H1 (cell line): ENCODE results near the gene SEZ6L. TPM values are rescaled to one million over a fixed set of nuclear protein-coding genes. Genes with fewer than 3 reads are reported as not detected.

Source experiments
- CTCF ChIA-PET: fragments of 300-600 bp; sonication (Branson Sonifier 250); formaldehyde crosslinking; loops from one replicate; lab custom pipeline; 2021; ENCODE audit not compliant: partially characterized antibody; lab: Charles Lee
- POLR2A ChIA-PET: fragments of 300-600 bp; sonication (Branson Sonifier 250); formaldehyde crosslinking; loops from one replicate; lab custom pipeline; 2021; ENCODE audit warnings: inconsistent platforms; ENCODE audit not compliant: partially characterized antibody; lab: Charles Lee
- DNase-seq, 2 experiments: peaks; one replicate each; pipeline versions ENCODE4 v3.0.0 to v3.0.0-alpha.2; 2010 to 2022; ENCODE audit warnings: low spot score in 2 of 2, low read depth in 1 of 2, mixed read lengths in 1 of 2
- FAIRE-seq: peaks from 2 replicates; lab custom pipeline; 2011; peaks lifted over from hg19 to GRCh38; lab: Jason Lieb, UNC
- H2AFZ ChIP-seq: 2 replicates; pipeline ENCODE4 v1.8.1; 2012; ENCODE audit warnings: low read length, inconsistent platforms
- H2AK5ac ChIP-seq: 2 replicates; pipeline ENCODE4 v1.6.1; 2013; ENCODE audit warnings: low read depth, low read length
- H2BK120ac ChIP-seq: replicated peaks from 2 replicates; pipeline ENCODE3; 2013; ENCODE audit warnings: low read depth, low read length, inconsistent platforms
- H2BK12ac ChIP-seq: 2 replicates; pipeline ENCODE4 v1.6.1; 2013; ENCODE audit warnings: low read depth, low read length
- H2BK15ac ChIP-seq: 2 replicates; pipeline ENCODE4 v1.6.1; 2013; ENCODE audit warnings: low read length
- H2BK20ac ChIP-seq: 2 replicates; pipeline ENCODE4 v1.6.1; 2013; ENCODE audit warnings: low read length
- H2BK5ac ChIP-seq: 2 replicates; pipeline ENCODE4 v1.6.1; 2013; ENCODE audit warnings: low read depth, low read length
- H3K14ac ChIP-seq: 2 replicates; pipeline ENCODE4 v1.6.1; 2013; ENCODE audit warnings: inconsistent platforms; ENCODE audit not compliant: insufficient read length
- H3K18ac ChIP-seq: 2 replicates; pipeline ENCODE4 v1.6.1; 2013; ENCODE audit warnings: low read length; ENCODE audit errors: extremely low read depth
- H3K23ac ChIP-seq: 2 replicates; pipeline ENCODE4 v1.6.1; 2013; ENCODE audit warnings: inconsistent platforms; ENCODE audit not compliant: insufficient read length
- H3K23me2 ChIP-seq: 2 replicates; pipeline ENCODE4 v1.6.1; 2013; ENCODE audit warnings: low read depth, low read length
- H3K27ac ChIP-seq: 2 replicates; pipeline ENCODE4 v1.6.1; 2011; ENCODE audit warnings: low read depth, low read length, inconsistent platforms
- H3K27me3 ChIP-seq, 4 experiments: replicated peaks in 1 of 4; 1 replicate in 1 of 4; 2 replicates in 3 of 4; pipeline versions ENCODE4 v1.6.1 to v1.8.1; 2011 to 2013; ENCODE audit warnings: low read length in 3 of 4, mild to moderate bottlenecking in 3 of 4, inconsistent platforms in 2 of 4, mixed read lengths in 2 of 4, moderate library complexity in 1 of 4; ENCODE audit not compliant: control insufficient read depth in 3 of 4, insufficient read depth in 3 of 4; ENCODE audit errors: extremely low read depth in 1 of 4
- H3K36me3 ChIP-seq, 4 experiments: 2 replicates each; pipeline versions ENCODE4 v1.6.1 to v1.8.1; 2011 to 2013; ENCODE audit warnings: mild to moderate bottlenecking in 4 of 4, low read length in 3 of 4, moderate library complexity in 2 of 4, control low read depth in 1 of 4, inconsistent platforms in 1 of 4; ENCODE audit not compliant: insufficient read depth in 4 of 4, control insufficient read depth in 2 of 4
- H3K4ac ChIP-seq: replicated peaks from 2 replicates; pipeline ENCODE3; 2013; ENCODE audit warnings: low read length, low read depth, mixed read lengths, inconsistent platforms; ENCODE audit not compliant: insufficient read length
- H3K4me1 ChIP-seq, 4 experiments: replicated peaks in 1 of 4; 1 replicate in 1 of 4; 2 replicates in 3 of 4; pipeline versions ENCODE4 v1.6.1 to v1.8.1; 2011 to 2013; ENCODE audit warnings: low read length in 3 of 4, inconsistent platforms in 2 of 4, mixed read lengths in 1 of 4; ENCODE audit not compliant: insufficient read depth in 4 of 4, control insufficient read depth in 3 of 4
- H3K4me2 ChIP-seq, 2 experiments: 2 replicates each; pipeline versions ENCODE4 v1.6.1 to v1.8.1; 2011 to 2013; ENCODE audit warnings: low read depth in 2 of 2, low read length in 2 of 2, control low read depth in 1 of 2, inconsistent platforms in 1 of 2, mild to moderate bottlenecking in 1 of 2; ENCODE audit not compliant: insufficient read depth in 1 of 2
- H3K4me3 ChIP-seq, 4 experiments: fragments of 200-600, 300-600 bp in 1 of 4; sonication (generic), shearing (Covaris generic), sonication (Bioruptor Twin) in 1 of 4; 2 replicates each; pipeline versions ENCODE4 v1.5.1 to v1.8.1; 2011 to 2016; ENCODE audit warnings: low read length in 4 of 4, low read depth in 3 of 4, control low read depth in 2 of 4, inconsistent platforms in 2 of 4, mild to moderate bottlenecking in 2 of 4, mixed read lengths in 1 of 4, moderate library complexity in 1 of 4; ENCODE audit not compliant: insufficient read depth in 2 of 4; ENCODE audit errors: extremely low read depth in 1 of 4
- H3K56ac ChIP-seq: replicated peaks from 2 replicates; pipeline ENCODE3; 2013; ENCODE audit warnings: low read depth, mild to moderate bottlenecking, mixed read lengths, low read length, inconsistent platforms; ENCODE audit not compliant: insufficient read length
- H3K79me1 ChIP-seq: 2 replicates; pipeline ENCODE4 v1.6.1; 2013; ENCODE audit warnings: low read depth, low read length, control low read depth
- H3K79me2 ChIP-seq, 2 experiments: 2 replicates each; pipeline versions ENCODE4 v1.6.1 to v1.8.1; 2012 to 2013; ENCODE audit warnings: low read length in 2 of 2, mild to moderate bottlenecking in 2 of 2, inconsistent platforms in 1 of 2; ENCODE audit not compliant: insufficient read depth in 2 of 2, control insufficient read depth in 1 of 2
- H3K9ac ChIP-seq, 4 experiments: replicated peaks in 1 of 4; 1 replicate in 1 of 4; 2 replicates in 3 of 4; pipeline versions ENCODE4 v1.6.1 to v1.8.1; 2011 to 2013; ENCODE audit warnings: low read depth in 3 of 4, low read length in 3 of 4, control low read depth in 2 of 4, mild to moderate bottlenecking in 2 of 4, moderate library complexity in 2 of 4, inconsistent platforms in 1 of 4; ENCODE audit errors: extremely low read depth in 1 of 4
- H3K9me3 ChIP-seq, 2 experiments: 2 replicates each; pipeline versions ENCODE4 v1.6.1 to v1.8.1; 2012 to 2013; ENCODE audit warnings: mild to moderate bottlenecking in 2 of 2, moderate library complexity in 2 of 2, control low read depth in 1 of 2, inconsistent platforms in 1 of 2, low read depth in 1 of 2, low read length in 1 of 2, mixed read lengths in 1 of 2; ENCODE audit not compliant: insufficient read depth in 2 of 2
- H4K20me1 ChIP-seq, 2 experiments: replicated peaks in 1 of 2; 2 replicates each; pipeline versions ENCODE3 to v1.8.1; 2011 to 2013; ENCODE audit warnings: inconsistent platforms in 2 of 2, low read length in 2 of 2, mild to moderate bottlenecking in 1 of 2; ENCODE audit not compliant: insufficient read depth in 2 of 2, control insufficient read depth in 1 of 2
- H4K5ac ChIP-seq: 2 replicates; pipeline ENCODE4 v1.6.1; 2013; ENCODE audit warnings: low read length, low read depth, mixed read lengths, inconsistent platforms; ENCODE audit not compliant: insufficient read length
- H4K8ac ChIP-seq: 2 replicates; pipeline ENCODE4 v1.8.0; 2013; ENCODE audit warnings: mild to moderate bottlenecking, moderate library complexity, low read length, inconsistent platforms; ENCODE audit not compliant: insufficient read depth; ENCODE audit errors: extremely low read depth
- H4K91ac ChIP-seq: replicated peaks from 2 replicates; pipeline ENCODE3; 2013; ENCODE audit warnings: low read length, mixed read lengths, inconsistent platforms; ENCODE audit not compliant: insufficient read length
- BCL11A ChIP-seq, 2 experiments: IDR thresholded peaks; one replicate each; pipeline ENCODE4 v1.6.1; 2011; ENCODE audit warnings: low read depth in 2 of 2, low read length in 2 of 2, mild to moderate bottlenecking in 2 of 2
- CEBPB ChIP-seq: IDR thresholded peaks from 2 replicates; pipeline ENCODE4 v1.6.1; 2012; ENCODE audit warnings: low read depth, low read length
- EGR1 ChIP-seq: IDR thresholded peaks from 2 replicates; pipeline ENCODE4 v1.6.1; 2011; ENCODE audit warnings: low read depth, low read length, borderline replicate concordance
- EP300 ChIP-seq, 2 experiments: IDR thresholded peaks; 1 replicate in 1 of 2; 2 replicates in 1 of 2; pipeline ENCODE4 v1.6.1; 2011 to 2012; ENCODE audit warnings: low read depth in 2 of 2, low read length in 2 of 2, mild to moderate bottlenecking in 2 of 2, borderline replicate concordance in 1 of 2, inconsistent platforms in 1 of 2, moderate library complexity in 1 of 2
- KDM5A ChIP-seq: fragments of 200-600 bp; IDR thresholded peaks from 2 replicates; pipeline ENCODE4 v1.7.1; 2012; ENCODE audit warnings: mild to moderate bottlenecking, low read length, inconsistent platforms, mixed read lengths
- POLR2A ChIP-seq, 2 experiments: IDR thresholded peaks; 1 replicate in 1 of 2; 2 replicates in 1 of 2; pipeline ENCODE4 v1.6.1; 2011; ENCODE audit warnings: low read depth in 2 of 2, low read length in 2 of 2, mild to moderate bottlenecking in 2 of 2; ENCODE audit errors: control extremely low read depth in 1 of 2
- POLR2AphosphoS5 ChIP-seq: IDR thresholded peaks from 2 replicates; pipeline ENCODE4 v1.6.1; 2011; ENCODE audit warnings: low read depth, low read length
- SP1 ChIP-seq: IDR thresholded peaks from 2 replicates; pipeline ENCODE4 v1.6.1; 2011; ENCODE audit warnings: low read depth, low read length
- WGBS, 2 experiments: shearing (Covaris generic) in 1 of 2; methylation state at CpG; one replicate each; pipeline versions ENCODE4 v1.1.6 to v1.1.7; 2013 to 2015; ENCODE audit warnings: low lambda C conversion rate in 2 of 2, mixed read lengths in 2 of 2, inconsistent platforms in 1 of 2, low coverage in 1 of 2, missing lambda C conversion rate in 1 of 2; ENCODE audit not compliant: insufficient replicate concordance in 2 of 2, insufficient coverage in 1 of 2, insufficient read length in 1 of 2; ENCODE audit errors: extremely low coverage in 1 of 2, missing lambda C conversion rate in 1 of 2; 5-methylcytosine and 5-hydroxymethylcytosine counted together
- polyA plus RNA-seq, 7 experiments: library from polyadenylated mRNA; depleted of rRNA in 3 of 7; stranded (reverse) in 5 of 7; unstranded in 2 of 7; fragments of >200 nt in 5 of 7; fragments of 200-250 nt in 2 of 7; gene quantifications; 1 replicate in 5 of 7; 2 replicates in 1 of 7; 4 replicates in 1 of 7; pipeline versions ENCODE4 v1.2.1 to v1.2.3, GENCODE V29; 2011 to 2013; ENCODE audit warnings: missing spikeins in 2 of 7, mixed read lengths in 2 of 7
- total RNA-seq: library from RNA; stranded (reverse); fragmentation: NEBNext Ultra II Directional; extraction: Animal tissue kit (Norgen Biotek cat#: 25700); gene quantifications from 2 replicates; pipeline ENCODE4 v1.2.1, GENCODE V29; 2021

Gene SEZ6L
- total and polyA plus RNA-seq, 2 of the 8 experiments (the other 6 are each of a cell fraction or from before 2014, with no cell fraction given) = 0.06 to 0.33 TPM

DNA sequence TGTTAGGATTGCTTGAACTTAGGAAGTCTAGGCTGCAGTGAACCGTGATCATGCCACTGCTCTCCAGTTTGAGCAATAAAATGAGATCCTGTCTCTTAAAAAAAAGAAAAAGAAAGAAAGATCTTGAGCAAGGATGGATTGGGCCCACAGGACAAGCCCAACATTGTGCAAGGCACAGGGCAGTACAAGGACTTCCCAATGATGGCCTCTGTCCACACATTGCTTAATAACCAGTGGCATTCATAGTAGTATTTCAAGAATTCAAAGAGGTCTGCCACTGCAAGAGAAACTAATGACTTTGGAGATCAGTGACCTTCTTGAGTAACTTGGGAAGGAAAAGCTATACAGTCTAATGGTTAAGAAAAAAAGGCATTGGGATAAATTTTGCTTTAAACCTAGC is 44.6 kb downstream of the SEZ6L start:
- no peak overlapping the region for H3K18ac ChIP-seq
- no peak overlapping the region for H3K14ac ChIP-seq
- ChIA-PET POLR2A (no interaction called here), CTCF (interaction anchor here (1.1 to 2.1 kb wide), 5 partner anchors 10 to 441 kb away, joined by 3 to 6 read pairs (median 5); no protein-coding TSS in a partner anchor)
- H2BK12ac ChIP-seq = no peak overlapping the region
- no peak overlapping the region for H3K27ac ChIP-seq
- H2BK15ac ChIP-seq = no peak overlapping the region
- no peak overlapping the region for H3K4me2 ChIP-seq
- H3K56ac ChIP-seq = no peak overlapping the region
- H3K79me1 ChIP-seq = no peaks in the 10 kb centered on the region
- no peaks in the 10 kb centered on the region; a peak in 2 of 7 replicates for H3K27me3 ChIP-seq
- DNase-seq = no peak
- H2BK120ac ChIP-seq = no peak overlapping the region
- no peak overlapping the region for H2AFZ ChIP-seq
- no peak overlapping the region for H4K91ac ChIP-seq
- H2BK20ac ChIP-seq = no peak overlapping the region
- no peak overlapping the region for H2AK5ac ChIP-seq
- no peak overlapping the region for H3K4ac ChIP-seq
- no peaks in the 10 kb centered on the region for H3K9me3 ChIP-seq
- no peak overlapping the region for H2BK5ac ChIP-seq
- H3K23ac ChIP-seq = no peak overlapping the region
- 94% methylated on average over 1 of the region's 1 CpG; no CpG with 5 or more reads in 1 of the 2 experiments for WGBS, 2 experiments
- no peak overlapping the region for H4K8ac ChIP-seq
- H3K79me2 ChIP-seq = no peaks in the 10 kb centered on the region
- H4K20me1 ChIP-seq = no peaks in the 10 kb centered on the region
- no peak for FAIRE-seq
- no peak overlapping the region for H4K5ac ChIP-seq
- H3K9ac ChIP-seq = no peak overlapping the region
- H3K36me3 ChIP-seq = no peaks in the 10 kb centered on the region
- no peak overlapping the region for H3K4me3 ChIP-seq
- TF ChIP-seq POLR2A (IDR thresholded peaks at IDR 0.05; ENCODE audit: control extremely low read depth in 1 of 2, low read depth in 2 of 2, low read length in 2 of 2) (no peak), KDM5A (no peak), EP300 (IDR thresholded peaks at IDR 0.05; ENCODE audit: borderline replicate concordance in 1 of 2, low read depth in 2 of 2, low read length in 2 of 2) (no peak), POLR2AphosphoS5 (no peak), BCL11A (IDR thresholded peaks at IDR 0.05; ENCODE audit: low read depth in 2 of 2, low read length in 2 of 2) (no peak), CEBPB (no peak), EGR1 (no peak), SP1 (no peak)
- no peaks in the 10 kb centered on the region; the same call in 1 of the 2 replicates for H3K23me2 ChIP-seq
- no peaks in the 10 kb centered on the region for H3K4me1 ChIP-seq
